ENCODE measurements around the gene FXN. TPM values are rescaled to one million over a fixed set of nuclear protein-coding genes. Genes with fewer than 3 reads are reported as not detected.

FXN gene
- total RNA-seq, 1 experiment from 2014 or later, result 11.0 TPM

GRCh38 chr9:69078581-69078980, 43.0 kb downstream of the FXN start:
- BruUV-seq (replicated peaks), result no TSS peak
- Histone ChIP-seq H3K36me3 (ENCODE audit: low read depth, low read length) (no peaks in the 10 kb centered on the region), H3K4me2 (ENCODE audit: low read length) (no peak overlapping the region), H3K79me2 (ENCODE audit: low read length) (no peaks in the 10 kb centered on the region), H3K9me2 (replicated peaks; ENCODE audit: low read length) (no peaks in the 10 kb centered on the region), H3K4me1 (ENCODE audit: insufficient read depth, low read length) (no peaks in the 10 kb centered on the region), H3K4me3 (ENCODE audit: low read length) (no peak overlapping the region), H3K27me3 (ENCODE audit: low read length) (no peaks in the 10 kb centered on the region), H4K20me1 (ENCODE audit: low read length) (no peaks in the 10 kb centered on the region), H3K27ac (ENCODE audit: low read length) (no peak overlapping the region), H3F3A (ENCODE audit: low read length, unreplicated experiment) (no peaks in the 10 kb centered on the region), H3K9me3 (ENCODE audit: low read length) (no peaks in the 10 kb centered on the region), H3K9ac (ENCODE audit: low read length) (no peak overlapping the region), H2AFZ (ENCODE audit: low read length) (no peak overlapping the region)
- POLR2A ChIA-PET (ENCODE audit: unreplicated experiment), result no interaction called here
- TF ChIP-seq EZH2phosphoT487 (IDR thresholded peaks at IDR 0.05; ENCODE audit: borderline replicate concordance, low read length) (no peak), EZH2 (IDR thresholded peaks at IDR 0.05; ENCODE audit: low read length, unreplicated experiment) (no peak), CTCF (conservative IDR thresholded peaks at IDR 0.05; ENCODE audit: low read depth, low read length) (no peak)
- CTCF ChIA-PET, result no interaction called here
- intact Hi-C loops (cut with micrococcal nuclease), result no loop called here
- ATAC-seq, result no peak
- DNase-seq, result no peak

GRCh38 chr9:69079186-69079585, 43.6 kb downstream of the FXN start:
- H3K27ac ChIP-seq (ENCODE audit: low read length), result no peak overlapping the region
- no peaks in the 10 kb centered on the region for H3K4me1 ChIP-seq (ENCODE audit: insufficient read depth, low read length)
- H3K9ac ChIP-seq (ENCODE audit: low read length), result no peak overlapping the region
- H3K27me3 ChIP-seq (ENCODE audit: low read length), result no peaks in the 10 kb centered on the region
- no TSS peak for BruUV-seq (replicated peaks)
- POLR2A ChIA-PET (ENCODE audit: unreplicated experiment), result no interaction called here
- H2AFZ ChIP-seq (ENCODE audit: low read length), result no peak overlapping the region
- H4K20me1 ChIP-seq (ENCODE audit: low read length), result no peaks in the 10 kb centered on the region
- H3K79me2 ChIP-seq (ENCODE audit: low read length), result no peaks in the 10 kb centered on the region
- H3K4me2 ChIP-seq (ENCODE audit: low read length), result no peak overlapping the region
- DNase-seq (no peak), ATAC-seq (no peak)
- H3F3A ChIP-seq (ENCODE audit: low read length, unreplicated experiment), result no peaks in the 10 kb centered on the region
- H3K4me3 ChIP-seq (ENCODE audit: low read length), result no peak overlapping the region
- no peaks in the 10 kb centered on the region for H3K36me3 ChIP-seq (ENCODE audit: low read depth, low read length)
- intact Hi-C loops (cut with micrococcal nuclease), result no loop called here
- H3K9me3 ChIP-seq (ENCODE audit: low read length), result no peaks in the 10 kb centered on the region
- no peak for TF ChIP-seq CTCF (conservative IDR thresholded peaks at IDR 0.05; ENCODE audit: low read depth, low read length)
- no peak for TF ChIP-seq EZH2phosphoT487 (IDR thresholded peaks at IDR 0.05; ENCODE audit: borderline replicate concordance, low read length)
- no peak for TF ChIP-seq EZH2 (IDR thresholded peaks at IDR 0.05; ENCODE audit: low read length, unreplicated experiment)
- CTCF ChIA-PET, result no interaction called here
- H3K9me2 ChIP-seq (replicated peaks; ENCODE audit: low read length), result no peaks in the 10 kb centered on the region

- DNase-seq (no peak), ATAC-seq (no peak)
- H3K9ac ChIP-seq (ENCODE audit: low read length), result no peak overlapping the region
- H3K4me3 ChIP-seq (ENCODE audit: low read length), result no peak overlapping the region
- no peaks in the 10 kb centered on the region for H3K9me2 ChIP-seq (replicated peaks; ENCODE audit: low read length)
- H3K4me1 ChIP-seq (ENCODE audit: insufficient read depth, low read length), result no peaks in the 10 kb centered on the region
- BruUV-seq (replicated peaks), result no TSS peak
- ChIA-PET POLR2A (ENCODE audit: unreplicated experiment) (no interaction called here), CTCF (no interaction called here)
- TF ChIP-seq EZH2phosphoT487 (IDR thresholded peaks at IDR 0.05; ENCODE audit: borderline replicate concordance, low read length), result no peak
- TF ChIP-seq CTCF (conservative IDR thresholded peaks at IDR 0.05; ENCODE audit: low read depth, low read length), result no peak
- no peak for TF ChIP-seq EZH2 (IDR thresholded peaks at IDR 0.05; ENCODE audit: low read length, unreplicated experiment)
- H3K79me2 ChIP-seq (ENCODE audit: low read length), result no peaks in the 10 kb centered on the region
- intact Hi-C loops (cut with micrococcal nuclease), result no loop called here
- no peaks in the 10 kb centered on the region for H3K36me3 ChIP-seq (ENCODE audit: low read depth, low read length)
- no peak overlapping the region for H3K27ac ChIP-seq (ENCODE audit: low read length)
- no peaks in the 10 kb centered on the region for H4K20me1 ChIP-seq (ENCODE audit: low read length)
- H3F3A ChIP-seq (ENCODE audit: low read length, unreplicated experiment), result no peaks in the 10 kb centered on the region
- no peak overlapping the region for H2AFZ ChIP-seq (ENCODE audit: low read length)
- H3K4me2 ChIP-seq (ENCODE audit: low read length), result no peak overlapping the region
- H3K9me3 ChIP-seq (ENCODE audit: low read length), result no peaks in the 10 kb centered on the region
- H3K27me3 ChIP-seq (ENCODE audit: low read length), result no peaks in the 10 kb centered on the region
These were observed 45.7 kb downstream of the FXN start for GRCh38 chr9:69081261-69081660.
